Activated T-cell treated with anti-CD3 and anti-CD28 coated beads for 48 hours (primary cell): Measurements from ENCODE around the gene ANGPT4.

ENCODE experiments used
- DNase-seq: peaks from one replicate; pipeline ENCODE4 v3.0.0-alpha.2; 2020; ENCODE audit warnings: low read depth

Gene ANGPT4

GRCh38 chr20:824490-824889, 91.6 kb downstream of the ANGPT4 start:
- DNase-seq = no peak

- DNase-seq = no peak
Measured at GRCh38 chr20:823574-823902, 92.6 kb downstream of the ANGPT4 start.

GRCh38 chr20:822651-823573, 93.2 kb downstream of the ANGPT4 start:
- no peak for DNase-seq

GRCh38 chr20:821731-822065, 94.4 kb downstream of the ANGPT4 start:
- DNase-seq = no peak

- DNase-seq = no peak
Measured at GRCh38 chr20:821046-821730, 94.9 kb downstream of the ANGPT4 start.

GRCh38 chr20:820323-820953, 95.7 kb downstream of the ANGPT4 start:
- DNase-seq = no peak
